ENCODE measurements around the gene ADAR. TPM values are rescaled to one million over a fixed set of nuclear protein-coding genes. Genes with fewer than 3 reads are reported as not detected.

ADAR gene
- total and polyA plus RNA-seq, 2 donors (not counting 3 experiments of a cell fraction or from before 2014, with no cell fraction given), result 88.2 to 141 TPM

GRCh38 chr1:154591206-154591605 lies 16.8 kb downstream of the ADAR start:
- no peak overlapping the region for H3K4me2 ChIP-seq (ENCODE audit: insufficient read depth, low read length)
- BruUV-seq (replicated peaks), result no TSS peak
- H3K9me1 ChIP-seq (replicated peaks; ENCODE audit: control insufficient read depth, extremely low read depth, insufficient read depth, low read length), result no peaks in the 10 kb centered on the region
- no peaks in the 10 kb centered on the region for H4K20me1 ChIP-seq (replicated peaks; ENCODE audit: control insufficient read depth, extremely low read depth, insufficient read depth, low read length)
- no peaks in the 10 kb centered on the region for H3K9me3 ChIP-seq (replicated peaks; ENCODE audit: control insufficient read depth, insufficient read depth, low read length)
- no peaks in the 10 kb centered on the region for H3K27me3 ChIP-seq (ENCODE audit: control insufficient read depth in 2 of 2, insufficient read depth in 2 of 2, low read length in 2 of 2)
- H3K4me3 ChIP-seq (replicated peaks in 1 of 3; ENCODE audit: insufficient read depth in 1 of 3, low read depth in 1 of 3, low read length in 3 of 3), result no peak overlapping the region
- intact Hi-C loops (cut with micrococcal nuclease) (no loop called here), dilution Hi-C loops (cut with MboI; ENCODE audit: extremely low pct_ligation_motif_present, low sequenced_read_pairs) (no loop called here)
- POLR2A ChIA-PET, result no interaction called here
- H3K36me3 ChIP-seq (ENCODE audit: control insufficient read depth in 2 of 2, extremely low read depth in 1 of 2, insufficient read depth in 2 of 2, low read length in 2 of 2), result peaks cover 28 to 51% of the 10 kb centered on the region in 2 experiments
- FAIRE-seq, result no peak
- CTCF ChIA-PET, result no interaction called here
- no peak for DNase-seq (ENCODE audit: low read depth, low spot score)
- H3K27ac ChIP-seq (ENCODE audit: insufficient read depth, low read depth, low read length), result no peak overlapping the region
- no peak overlapping the region for H3K9ac ChIP-seq (replicated peaks; ENCODE audit: extremely low read depth, insufficient read depth, low read length)
- H3K4me1 ChIP-seq (ENCODE audit: control insufficient read depth, extremely low read depth, insufficient read depth, low read length), result no peaks in the 10 kb centered on the region
- no peak overlapping the region for H2AFZ ChIP-seq (ENCODE audit: low read depth, low read length)
- TF ChIP-seq CTCF (IDR thresholded peaks at IDR 0.05; ENCODE audit: extremely low read depth in 1 of 2, insufficient read depth in 1 of 2, low read depth in 1 of 2, low read length in 2 of 2), result no peak
- no peak for TF ChIP-seq GATA2 (IDR thresholded peaks at IDR 0.05; ENCODE audit: insufficient read depth, insufficient read length, low read depth, low read length)
- no peak for TF ChIP-seq EZH2 (IDR thresholded peaks at IDR 0.05; ENCODE audit: borderline replicate concordance, low read depth, low read length, severe bottlenecking)
- no peak for TF ChIP-seq POLR2A (IDR thresholded peaks at IDR 0.05; ENCODE audit: low read depth, low read length)
- no peak for TF ChIP-seq JUN (IDR thresholded peaks at IDR 0.05; ENCODE audit: borderline replicate concordance, insufficient read depth, insufficient read length, low read depth)
- no peak for TF ChIP-seq POLR2AphosphoS5 (IDR thresholded peaks at IDR 0.05; ENCODE audit: insufficient read depth, low read depth, low read length)
- TF ChIP-seq FOS (IDR thresholded peaks at IDR 0.05; ENCODE audit: borderline replicate concordance, insufficient read depth, low read length), result no peak
- TF ChIP-seq MYC (IDR thresholded peaks at IDR 0.05; ENCODE audit: low read depth, low read length), result no peak
- no peak for TF ChIP-seq MAX (IDR thresholded peaks at IDR 0.05; ENCODE audit: insufficient read depth, insufficient read length)
- H3K79me2 ChIP-seq (ENCODE audit: control insufficient read depth, insufficient read depth, low read length), result no peaks in the 10 kb centered on the region

Data from endothelial cell of umbilical vein (primary cell).